GM12873 (cell line): ENCODE data around the gene C3orf22.

Experiments
- TF ChIP-seq, protein P1 (sequence below): IDR thresholded peaks from 2 replicates; pipeline ENCODE4 v1.5.1; 2012; ENCODE audit warnings: low read depth, mild to moderate bottlenecking, moderate library complexity, low read length, control low read depth; ENCODE audit not compliant: insufficient read depth; ENCODE audit errors: missing control alignments

Gene C3orf22

DNA sequence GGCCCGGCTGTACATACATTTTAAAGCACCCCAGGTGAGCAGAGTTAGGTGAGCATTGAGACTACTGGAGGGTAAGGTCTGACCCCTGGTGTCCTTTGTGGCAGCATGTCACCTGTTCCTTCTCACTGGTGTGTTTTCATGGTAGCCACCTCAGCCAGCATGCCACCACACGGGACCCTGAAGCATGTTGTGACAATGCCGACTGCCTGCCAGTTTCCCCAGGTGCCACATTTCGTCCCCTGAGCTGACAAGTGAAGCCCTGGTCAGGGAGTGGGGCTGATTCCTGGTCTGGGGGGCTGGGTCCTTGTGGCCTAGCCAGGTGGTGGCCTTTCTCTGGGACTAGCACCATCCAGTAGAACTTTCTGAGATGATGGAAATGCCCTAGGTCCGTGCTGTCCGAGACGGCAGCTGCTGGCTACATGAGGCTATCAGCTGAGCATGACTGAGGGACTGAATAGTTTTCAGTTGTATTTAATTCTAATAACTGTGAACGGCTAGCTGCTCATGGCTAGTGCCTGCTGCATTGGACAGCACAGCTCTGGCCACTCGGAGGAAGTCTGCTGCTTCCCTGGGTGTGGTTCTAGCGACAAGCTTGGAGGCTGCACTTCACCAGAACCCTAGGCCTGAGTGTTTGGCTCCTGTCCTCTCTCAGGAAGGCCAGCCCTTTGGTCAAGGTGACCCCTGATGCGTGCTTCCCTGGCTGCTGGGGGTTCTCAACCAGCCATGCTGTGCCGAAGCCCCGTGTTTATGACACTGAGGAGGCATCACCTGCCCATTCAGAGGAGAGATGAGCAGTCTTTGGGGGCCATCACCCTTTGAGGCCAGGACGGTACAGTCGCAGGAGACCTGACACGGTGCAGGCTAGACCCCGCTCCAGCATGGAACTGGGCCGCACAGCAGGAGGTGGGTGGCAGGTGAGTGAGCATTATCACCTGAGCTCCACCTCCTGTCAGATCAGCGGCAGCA is 3.9 kb downstream of the C3orf22 start:
- TF ChIP-seq, protein P1, sequence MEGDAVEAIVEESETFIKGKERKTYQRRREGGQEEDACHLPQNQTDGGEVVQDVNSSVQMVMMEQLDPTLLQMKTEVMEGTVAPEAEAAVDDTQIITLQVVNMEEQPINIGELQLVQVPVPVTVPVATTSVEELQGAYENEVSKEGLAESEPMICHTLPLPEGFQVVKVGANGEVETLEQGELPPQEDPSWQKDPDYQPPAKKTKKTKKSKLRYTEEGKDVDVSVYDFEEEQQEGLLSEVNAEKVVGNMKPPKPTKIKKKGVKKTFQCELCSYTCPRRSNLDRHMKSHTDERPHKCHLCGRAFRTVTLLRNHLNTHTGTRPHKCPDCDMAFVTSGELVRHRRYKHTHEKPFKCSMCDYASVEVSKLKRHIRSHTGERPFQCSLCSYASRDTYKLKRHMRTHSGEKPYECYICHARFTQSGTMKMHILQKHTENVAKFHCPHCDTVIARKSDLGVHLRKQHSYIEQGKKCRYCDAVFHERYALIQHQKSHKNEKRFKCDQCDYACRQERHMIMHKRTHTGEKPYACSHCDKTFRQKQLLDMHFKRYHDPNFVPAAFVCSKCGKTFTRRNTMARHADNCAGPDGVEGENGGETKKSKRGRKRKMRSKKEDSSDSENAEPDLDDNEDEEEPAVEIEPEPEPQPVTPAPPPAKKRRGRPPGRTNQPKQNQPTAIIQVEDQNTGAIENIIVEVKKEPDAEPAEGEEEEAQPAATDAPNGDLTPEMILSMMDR, result no peak

DNA sequence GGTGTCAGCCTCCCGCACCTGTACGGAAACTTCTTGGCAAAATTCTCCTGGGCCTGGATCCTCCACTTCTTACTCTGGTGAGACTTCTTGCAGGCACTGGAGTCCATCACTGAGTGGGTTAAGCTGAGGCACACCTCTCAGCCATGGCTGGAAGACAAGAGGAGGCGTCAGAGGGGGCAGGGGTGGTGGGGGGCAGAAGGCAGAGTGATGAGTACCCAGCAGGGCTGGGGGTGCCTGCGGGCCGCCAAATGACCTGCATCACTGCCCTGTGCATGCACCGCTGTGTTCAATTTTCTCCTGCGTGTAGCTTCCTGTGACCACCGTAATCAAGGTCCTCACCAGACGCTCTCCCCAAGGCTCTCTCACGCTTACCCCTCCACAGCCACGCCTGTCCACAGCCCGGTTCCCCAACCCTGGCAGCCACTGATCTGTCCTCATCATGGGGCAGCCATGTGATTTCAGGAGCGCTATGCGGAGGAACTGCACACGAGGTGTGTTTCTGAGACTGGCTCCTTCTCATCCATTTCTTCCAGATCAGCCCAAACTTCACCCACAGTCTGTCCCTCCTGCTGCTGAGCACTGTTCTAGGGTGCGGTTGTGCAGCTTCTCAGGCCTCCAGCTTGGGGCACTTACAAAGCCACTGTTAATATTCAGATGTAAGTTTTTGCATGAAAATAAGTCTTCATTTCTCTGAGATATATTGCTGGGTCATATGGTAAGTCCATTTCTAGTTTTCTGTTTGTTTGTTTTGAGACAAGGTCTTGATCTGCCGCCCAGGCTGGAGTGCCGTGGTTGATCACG is 5.2 kb downstream of the C3orf22 start:
- TF ChIP-seq, protein P1, result no peak

DNA sequence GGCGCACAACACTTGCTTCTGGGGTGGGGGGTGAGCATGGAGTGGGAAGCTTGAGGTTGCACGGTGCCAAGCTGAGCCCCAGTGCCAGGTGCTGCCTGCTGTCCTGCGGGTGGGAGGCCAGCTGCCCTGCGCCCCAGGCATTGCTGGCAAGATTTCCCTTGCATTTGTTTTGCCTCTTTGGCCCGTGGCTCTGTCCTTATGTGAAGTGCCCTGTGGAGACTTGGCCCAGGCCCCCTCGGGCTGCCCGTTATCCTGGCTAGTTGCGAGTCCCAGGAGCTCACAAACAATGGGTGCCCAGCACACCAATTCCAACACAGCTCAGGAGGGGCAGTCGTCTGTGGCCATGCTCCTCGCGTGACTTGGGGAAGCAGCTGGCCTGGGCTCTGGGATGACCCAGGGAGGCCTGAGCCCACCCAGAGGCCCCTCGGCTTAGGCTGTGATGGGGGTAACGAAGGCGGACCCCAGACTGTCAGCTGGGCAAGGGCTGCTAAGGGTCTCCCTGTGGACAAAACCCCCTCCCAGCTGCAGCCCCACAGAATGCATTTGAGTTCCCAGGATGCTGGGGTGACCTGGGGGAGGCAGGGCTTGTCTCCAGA is 5.9 kb downstream of the C3orf22 start:
- TF ChIP-seq, protein P1, result no peak

DNA sequence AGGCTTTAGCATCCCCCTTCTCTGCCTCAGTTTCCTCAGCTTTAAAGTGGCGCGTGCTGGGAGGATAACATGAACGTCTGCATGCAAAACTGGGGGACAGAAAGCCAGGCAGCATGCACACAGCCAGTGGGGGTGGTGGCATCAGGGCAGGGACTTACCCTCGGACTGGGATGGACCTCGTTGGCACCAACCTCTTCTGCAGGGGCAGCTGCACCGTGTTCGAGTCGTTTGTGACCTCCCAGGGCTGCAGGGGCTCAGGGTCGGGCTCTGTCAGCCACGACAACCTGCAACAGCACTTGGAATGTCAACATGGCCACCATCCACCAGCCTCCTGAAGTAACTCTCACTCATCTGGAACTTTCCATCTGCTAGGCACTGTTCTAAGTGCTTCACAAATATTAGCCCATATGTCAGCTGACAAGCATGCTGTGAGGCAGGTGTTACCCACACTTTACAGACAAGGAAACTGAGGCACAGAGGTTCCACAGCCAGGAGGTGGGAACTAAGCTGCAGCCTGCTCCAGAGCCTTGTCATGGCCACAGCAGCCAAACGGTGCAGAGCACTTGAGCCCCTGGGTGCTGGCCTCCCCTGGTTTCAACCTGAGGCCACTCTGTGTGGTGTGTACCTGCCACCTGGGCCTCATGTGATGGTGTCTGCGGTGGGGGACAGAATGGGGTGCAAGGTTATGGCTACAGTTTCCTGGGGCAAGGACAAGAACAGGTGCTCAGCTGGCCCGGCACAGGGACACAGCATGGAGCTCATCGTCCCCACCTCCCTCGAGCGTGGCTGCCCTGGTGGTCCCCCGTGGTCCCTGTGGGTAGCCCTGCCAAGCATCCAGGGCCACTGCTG is 6.7 kb downstream of the C3orf22 start:
- TF ChIP-seq, protein P1, result no peak

DNA sequence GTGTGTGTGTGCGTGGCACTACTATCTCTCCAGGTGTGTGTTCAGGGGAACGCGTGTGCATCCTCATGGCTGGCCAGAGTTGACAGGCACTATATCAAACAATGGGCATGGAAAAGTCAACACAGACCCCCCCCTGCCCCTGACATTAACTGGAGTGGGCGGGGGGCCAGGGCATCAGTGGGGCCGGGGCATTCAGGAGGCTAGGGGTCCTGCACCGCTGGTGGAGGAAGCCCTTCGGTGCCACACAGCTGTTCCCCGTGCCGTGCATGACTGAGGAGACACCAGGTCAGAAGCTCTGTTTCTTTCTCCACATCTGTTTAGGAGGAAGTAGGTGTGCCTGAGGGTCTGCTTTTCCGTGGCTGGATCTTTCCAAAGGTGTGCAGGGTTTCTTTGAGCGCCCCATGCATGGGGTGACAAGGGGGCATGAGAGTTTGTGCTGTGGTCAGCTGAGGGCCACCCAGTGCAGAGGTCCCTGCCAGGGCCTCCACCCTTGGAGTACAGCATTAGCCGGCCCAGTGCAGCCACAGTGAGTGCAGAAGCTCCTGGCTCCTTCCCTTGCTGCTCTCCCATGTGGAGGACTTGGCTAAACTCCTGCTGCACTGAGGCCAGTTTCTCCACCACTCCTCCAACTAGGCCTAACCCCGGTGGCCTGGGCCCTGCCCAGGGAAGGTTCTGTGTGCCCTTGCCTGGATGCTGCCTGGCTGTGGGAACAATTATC is 7.5 kb downstream of the C3orf22 start:
- TF ChIP-seq, protein P1, result no peak

DNA sequence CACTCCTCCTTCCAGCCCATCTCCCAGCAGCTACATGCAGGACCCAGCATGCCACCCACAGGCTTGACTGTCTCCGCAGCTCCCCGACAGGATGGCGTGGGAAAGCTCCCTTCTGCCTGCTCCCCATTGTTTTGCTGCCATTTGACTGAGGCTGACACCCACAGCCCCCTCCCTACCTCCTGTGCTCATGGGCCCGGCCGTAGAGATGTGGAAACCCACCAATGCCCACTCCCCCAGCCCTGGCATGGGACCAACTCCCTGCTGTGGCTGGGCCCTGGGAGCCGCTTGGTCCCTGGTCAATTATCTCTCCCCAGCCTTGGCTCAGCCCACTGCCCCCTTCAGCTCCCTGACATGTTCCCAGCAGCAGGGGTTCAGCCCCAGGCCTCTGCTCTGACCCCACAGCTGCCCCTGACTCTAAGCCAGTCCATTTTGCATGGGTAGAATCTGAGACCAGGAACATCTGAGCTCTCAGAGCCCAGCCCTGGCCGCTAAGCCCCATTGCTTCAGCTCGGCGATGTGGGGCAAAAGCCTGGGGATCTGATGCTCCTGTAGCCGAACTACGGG is 8.2 kb downstream of the C3orf22 start:
- TF ChIP-seq, protein P1, result no peak
